Esophagus mucosa (tissue), 1 donor: Measurements from ENCODE around the gene GNPTAB. TPM values are rescaled to one million over a fixed set of nuclear protein-coding genes. Genes with fewer than 3 reads are reported as not detected.
"Not testable (repeated sequence)": the region's sequence is repeated elsewhere in the genome, so short reads cannot be mapped to it uniquely, and the experiment has no call there.

Experiments
- ATAC-seq: fragments of 200-7000 bp; cut with Tn5 transposase; one replicate; pipeline ENCODE4 v1.9.1; 2020
- total RNA-seq: library from RNA; stranded (reverse); gene quantifications from one replicate; pipeline ENCODE4 v1.2.4, GENCODE V29; 2023
- donor health status: DM: yes; HTN: yes; CAD: no.

GNPTAB gene
- total RNA-seq, 1 donor from 2014 or later = 18.4 TPM

DNA sequence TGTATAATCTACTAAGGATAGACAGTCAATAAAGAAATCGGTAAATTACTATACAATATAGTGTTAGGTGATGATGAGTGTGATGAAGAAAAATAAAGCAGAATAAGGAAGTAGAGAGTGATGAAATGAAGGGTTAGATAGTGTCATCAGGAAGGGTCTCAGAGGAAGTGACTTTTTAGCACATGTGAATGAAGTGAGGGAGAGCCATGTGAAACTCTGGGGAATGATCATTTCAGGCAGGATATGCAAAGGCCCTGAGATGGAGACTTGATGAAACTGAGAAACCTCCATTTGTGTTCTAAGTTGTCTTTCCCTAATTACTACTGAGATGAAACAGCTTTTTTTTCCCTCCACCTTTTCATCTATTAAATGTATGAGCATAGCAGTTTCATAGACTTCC lies 19.4 kb upstream of the GNPTAB start:
- ATAC-seq = no peak

DNA sequence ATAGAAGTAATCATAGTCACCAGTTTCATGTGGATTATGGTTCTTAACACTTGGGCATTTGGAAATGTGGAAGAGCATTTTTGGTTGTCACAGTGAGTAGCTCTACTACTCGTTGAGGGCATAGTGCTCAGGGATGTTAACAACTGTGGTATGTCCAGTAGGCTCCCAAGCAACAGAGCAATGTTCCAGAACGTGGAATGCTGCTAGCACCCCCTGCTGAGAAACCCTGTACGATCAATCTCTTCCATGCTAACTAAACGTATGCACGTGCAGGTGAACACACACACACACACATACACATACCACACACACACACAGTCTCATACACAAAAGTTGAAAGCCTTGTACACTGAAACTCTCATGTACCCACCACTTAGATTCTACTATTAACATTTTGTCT lies 16.6 kb upstream of the GNPTAB start:
- no peak for ATAC-seq

DNA sequence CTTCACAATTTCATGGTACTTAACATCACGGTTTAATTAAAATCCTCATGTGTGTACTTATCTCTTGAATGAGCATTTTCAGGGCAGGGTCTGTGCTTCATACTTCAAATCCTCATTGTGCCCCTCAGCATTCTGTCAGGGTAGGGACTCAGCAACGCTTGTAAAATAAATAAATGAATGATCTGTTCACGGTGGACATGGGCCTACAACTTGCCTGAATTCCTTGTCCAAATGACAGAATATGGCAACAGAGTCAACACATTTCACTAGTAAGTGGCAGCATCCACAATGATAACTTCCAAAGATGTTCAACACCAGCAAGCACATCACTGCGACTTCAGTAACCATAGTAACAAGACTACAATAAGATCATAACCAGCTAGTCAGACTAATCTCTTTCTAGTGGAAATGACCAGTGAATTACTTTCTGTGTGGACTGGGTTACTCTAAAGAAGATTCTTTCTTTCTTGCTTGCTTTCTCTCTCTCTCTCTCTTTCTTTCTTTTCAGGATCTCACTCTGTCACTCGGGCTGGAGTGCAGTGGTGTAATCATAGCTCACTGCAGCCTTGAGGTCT lies 14.5 kb upstream of the GNPTAB start:
- ATAC-seq = no peak

DNA sequence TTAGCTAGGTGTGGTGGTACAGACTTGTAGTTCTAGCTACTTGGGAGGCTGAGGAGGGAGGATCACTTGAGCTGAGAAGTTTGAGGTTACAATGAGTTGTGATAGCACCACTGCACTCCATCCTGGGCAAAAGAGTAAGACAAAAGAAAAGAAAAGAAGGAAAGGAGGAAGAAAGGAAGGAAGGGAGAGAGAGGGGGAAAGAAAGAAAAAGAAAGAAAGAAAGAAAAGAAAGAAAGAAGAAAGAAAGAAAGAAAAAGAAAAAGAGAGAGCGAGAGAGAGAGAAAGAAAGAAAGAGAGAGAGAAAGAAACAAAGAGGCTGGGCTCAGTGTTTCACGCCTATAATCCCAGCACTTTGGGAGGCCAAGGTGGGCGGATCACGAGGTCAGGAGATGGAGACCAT lies 10.3 kb upstream of the GNPTAB start:
- no peak for ATAC-seq

DNA sequence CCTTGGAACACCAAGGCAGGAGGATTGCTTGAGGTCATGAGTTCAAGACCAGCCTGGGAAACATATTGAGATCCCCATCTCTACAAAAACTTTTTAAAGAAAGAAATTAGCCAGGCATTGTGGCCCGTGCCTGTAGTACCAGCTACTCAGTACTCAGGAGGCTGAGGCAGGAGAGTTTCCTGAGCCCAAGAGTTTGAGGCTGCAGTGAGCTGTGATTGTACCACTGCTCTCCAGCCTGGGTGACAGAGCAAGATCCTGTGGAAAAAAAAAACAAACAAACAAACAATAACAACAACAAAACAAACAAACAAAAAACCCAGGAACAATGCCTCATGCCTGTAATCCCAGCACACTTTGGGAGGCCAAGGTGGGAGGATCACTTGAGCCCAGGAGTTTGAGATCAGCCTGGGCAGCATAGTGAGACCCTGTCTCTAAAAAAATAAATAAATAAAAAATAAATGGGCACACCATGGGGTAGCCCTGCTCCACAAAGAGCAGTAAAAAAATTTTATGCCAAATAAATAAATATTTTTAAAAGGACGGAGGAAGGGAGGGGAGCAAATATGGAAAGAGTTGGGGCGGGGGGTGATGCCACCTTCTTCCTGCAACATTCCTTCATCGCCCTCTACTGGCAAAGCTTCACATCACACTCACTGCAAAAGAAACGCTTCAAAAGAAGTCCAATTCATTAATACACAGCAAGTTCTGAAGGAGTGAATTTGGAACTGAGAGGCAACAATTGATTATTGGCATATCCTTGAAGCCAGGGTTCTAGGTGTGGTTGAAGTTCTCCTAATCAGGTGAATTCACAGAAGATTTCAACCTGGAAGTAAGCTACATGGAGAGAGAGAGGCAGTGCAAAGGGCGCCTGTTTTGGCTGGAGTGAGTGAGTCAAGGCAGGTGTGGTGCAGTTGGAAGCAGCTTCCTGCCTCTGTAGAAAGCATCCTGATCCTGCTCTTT lies 8.8 kb upstream of the GNPTAB start:
- ATAC-seq = peak; percentile 88

DNA sequence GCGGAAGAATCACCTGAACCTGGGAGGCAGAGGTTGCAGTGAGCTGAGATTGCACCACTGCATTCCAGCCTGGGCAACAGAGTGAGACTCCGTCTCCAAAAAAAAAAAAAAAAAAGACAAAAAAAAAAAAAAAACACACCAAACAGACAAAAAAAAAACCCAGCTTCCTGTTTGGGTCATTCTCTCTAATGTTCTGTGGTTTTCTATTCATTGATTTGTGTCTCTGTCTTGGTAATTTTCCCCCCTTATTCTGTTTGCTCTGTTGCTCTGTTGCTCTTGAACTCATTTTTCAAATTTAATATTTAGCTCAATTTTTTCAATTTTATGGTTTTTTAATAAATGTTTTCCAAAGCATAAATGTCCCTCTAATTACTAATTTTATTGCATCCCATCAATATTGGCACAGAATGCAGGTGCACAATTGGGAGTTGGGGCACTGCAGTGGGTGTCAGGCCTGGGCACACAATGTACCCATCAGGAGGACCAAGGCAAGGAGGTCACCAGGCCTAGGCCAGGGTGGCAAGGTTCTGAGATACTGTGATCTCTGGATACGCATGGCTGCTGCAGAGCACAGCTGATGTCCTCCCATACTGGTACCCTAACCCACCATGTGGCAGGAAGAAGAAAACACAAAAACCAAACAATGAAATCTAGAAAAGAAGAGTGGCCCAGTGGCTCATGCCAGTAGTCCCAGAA lies 8.0 kb upstream of the GNPTAB start:
- peak; percentile 74 for ATAC-seq

- no peak for ATAC-seq
Measured at GRCh38 chr12:101832030-101832429, 1.3 kb upstream of the GNPTAB start.

- no peak for ATAC-seq
Measured at GRCh38 chr12:101829639-101830366, 956 bp downstream of the GNPTAB start.

- ATAC-seq = no peak
Measured at GRCh38 chr12:101828463-101829196, 2.1 kb downstream of the GNPTAB start.

- ATAC-seq = no peak
Measured at GRCh38 chr12:101826766-101827368, 3.9 kb downstream of the GNPTAB start.

DNA sequence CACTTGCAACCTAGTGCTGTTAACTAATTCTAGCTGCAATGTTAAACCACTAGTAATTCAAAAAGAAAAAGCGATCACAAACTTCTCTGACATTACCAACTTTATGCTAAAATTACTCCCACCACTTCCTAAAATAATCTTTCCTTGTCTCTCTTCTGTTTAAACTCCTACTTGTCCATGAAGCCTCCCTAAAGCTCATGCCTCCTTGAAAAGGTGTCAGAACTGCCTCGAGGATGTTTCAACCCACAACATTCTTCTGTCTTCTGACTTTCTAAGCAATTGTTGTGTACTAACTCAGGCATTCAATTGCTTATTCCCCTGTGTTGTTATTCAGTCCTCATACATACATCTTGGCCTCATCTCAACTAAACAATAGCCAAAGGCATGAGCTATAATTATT lies 5.9 kb downstream of the GNPTAB start:
- no peak for ATAC-seq

DNA sequence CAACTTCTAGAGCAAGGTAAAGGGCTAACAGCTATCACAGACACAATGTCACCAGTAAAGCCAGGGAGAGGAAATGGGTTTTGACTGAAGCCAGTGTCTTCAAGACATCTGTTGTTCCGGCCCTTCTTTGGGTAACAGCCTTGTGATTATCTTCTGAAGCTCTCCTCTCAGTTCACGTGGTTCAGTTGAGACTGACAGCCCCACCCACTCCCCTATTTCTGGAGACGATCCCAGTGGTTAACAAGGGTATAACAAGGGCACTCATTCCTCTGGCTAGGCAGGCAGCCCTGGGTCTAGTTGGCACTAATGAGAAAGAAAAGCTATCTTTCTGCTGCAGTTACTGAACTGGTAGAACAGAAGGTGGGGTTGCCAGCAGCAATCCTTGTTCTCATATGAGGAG lies 6.9 kb downstream of the GNPTAB start:
- peak; percentile 72 for ATAC-seq

DNA sequence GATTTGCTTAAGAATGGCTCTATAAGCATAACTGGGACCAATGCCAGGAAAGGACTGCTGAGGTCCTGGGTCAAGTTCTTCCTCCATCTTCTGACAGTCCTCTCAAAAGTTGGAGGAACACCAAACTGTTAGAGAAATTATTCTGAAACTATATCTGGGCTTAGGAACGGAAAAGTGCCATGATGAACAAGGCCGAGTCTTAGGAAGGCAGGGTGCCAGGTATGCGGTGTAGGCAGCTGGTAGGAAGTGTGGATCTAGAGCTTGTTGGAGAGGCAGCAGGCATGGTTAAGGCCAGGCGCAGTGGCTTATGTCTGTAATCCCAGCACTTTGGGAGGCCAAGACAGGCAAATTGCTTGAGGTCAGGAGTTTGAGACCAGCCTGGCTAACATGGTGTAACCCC lies 7.7 kb downstream of the GNPTAB start:
- ATAC-seq = no peak

GRCh38 chr12:101819467-101819866 lies 11.3 kb downstream of the GNPTAB start:
- no peak for ATAC-seq

GRCh38 chr12:101818689-101819088 lies 12.1 kb downstream of the GNPTAB start:
- not testable (repeated sequence) for ATAC-seq

GRCh38 chr12:101813117-101813516 lies 17.6 kb downstream of the GNPTAB start:
- no peak for ATAC-seq

- ATAC-seq = not testable (repeated sequence)
Measured at GRCh38 chr12:101812716-101813115, 18.0 kb downstream of the GNPTAB start.

DNA sequence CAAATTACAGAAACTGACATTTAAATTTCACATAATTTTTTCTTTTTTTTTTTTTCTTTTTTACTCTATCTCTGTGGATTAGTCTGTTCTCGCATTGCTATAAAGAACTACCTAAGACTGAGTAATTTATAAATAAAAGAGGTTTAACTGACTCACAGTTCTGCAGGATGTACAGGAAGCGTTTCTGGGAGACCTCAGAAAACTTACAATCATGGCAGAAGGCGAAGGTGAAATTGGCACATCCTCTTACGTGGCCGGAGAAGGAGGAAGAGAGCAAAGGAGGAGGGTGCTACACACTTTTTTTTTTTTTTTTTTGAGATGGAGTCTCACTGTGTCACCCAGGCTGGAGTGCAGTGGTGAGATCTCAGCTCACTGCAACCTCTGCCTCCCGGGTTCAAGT lies 19.4 kb downstream of the GNPTAB start:
- not testable (repeated sequence) for ATAC-seq

GRCh38 chr12:101809208-101809607 lies 21.6 kb downstream of the GNPTAB start:
- no peak for ATAC-seq

GRCh38 chr12:101806265-101806664 lies 24.5 kb downstream of the GNPTAB start:
- ATAC-seq = no peak

DNA sequence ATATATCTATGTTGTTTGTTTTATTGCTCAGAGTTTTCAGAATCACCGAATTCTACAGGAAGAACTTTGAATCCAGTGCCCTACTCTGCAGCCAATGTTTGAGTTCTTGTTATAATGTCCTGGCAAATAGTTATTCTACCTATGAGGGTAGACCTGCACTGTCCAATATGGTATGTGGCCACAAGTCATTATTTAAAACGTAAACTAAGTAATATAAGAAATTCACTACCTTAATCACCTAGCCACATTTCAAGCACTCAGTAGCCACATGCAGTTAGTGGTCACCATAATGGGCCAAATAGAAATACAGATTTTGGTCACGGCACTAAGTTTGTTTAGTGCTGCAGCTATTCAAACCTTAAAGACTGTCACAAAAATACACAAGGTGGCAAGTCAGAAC lies 26.4 kb downstream of the GNPTAB start:
- no peak for ATAC-seq

DNA sequence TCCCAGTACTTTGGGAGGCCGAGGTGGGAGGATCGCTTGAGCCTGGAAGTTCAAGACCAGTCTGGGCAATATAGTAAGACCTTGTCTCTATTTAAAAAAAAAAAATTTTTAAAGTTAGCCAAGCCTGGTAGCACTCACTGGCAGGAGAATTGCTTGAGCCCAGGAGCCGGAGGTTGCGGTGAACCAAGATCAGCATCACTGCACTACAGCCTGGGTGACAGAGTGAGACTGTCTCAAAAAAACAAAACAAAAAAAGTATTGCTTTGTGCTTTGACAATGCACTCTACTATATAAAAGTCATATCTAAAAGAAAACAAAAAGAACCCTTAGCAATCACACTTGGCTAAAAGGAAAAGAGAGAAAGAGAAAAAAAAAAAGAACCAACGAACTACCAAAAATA lies 26.8 kb downstream of the GNPTAB start:
- ATAC-seq = no peak
